ENCODE data around the gene DCAF16.
"Not testable (repeated sequence)": the region's sequence is repeated elsewhere in the genome, so short reads cannot be mapped to it uniquely, and the experiment has no call there.

DCAF16 gene

DNA sequence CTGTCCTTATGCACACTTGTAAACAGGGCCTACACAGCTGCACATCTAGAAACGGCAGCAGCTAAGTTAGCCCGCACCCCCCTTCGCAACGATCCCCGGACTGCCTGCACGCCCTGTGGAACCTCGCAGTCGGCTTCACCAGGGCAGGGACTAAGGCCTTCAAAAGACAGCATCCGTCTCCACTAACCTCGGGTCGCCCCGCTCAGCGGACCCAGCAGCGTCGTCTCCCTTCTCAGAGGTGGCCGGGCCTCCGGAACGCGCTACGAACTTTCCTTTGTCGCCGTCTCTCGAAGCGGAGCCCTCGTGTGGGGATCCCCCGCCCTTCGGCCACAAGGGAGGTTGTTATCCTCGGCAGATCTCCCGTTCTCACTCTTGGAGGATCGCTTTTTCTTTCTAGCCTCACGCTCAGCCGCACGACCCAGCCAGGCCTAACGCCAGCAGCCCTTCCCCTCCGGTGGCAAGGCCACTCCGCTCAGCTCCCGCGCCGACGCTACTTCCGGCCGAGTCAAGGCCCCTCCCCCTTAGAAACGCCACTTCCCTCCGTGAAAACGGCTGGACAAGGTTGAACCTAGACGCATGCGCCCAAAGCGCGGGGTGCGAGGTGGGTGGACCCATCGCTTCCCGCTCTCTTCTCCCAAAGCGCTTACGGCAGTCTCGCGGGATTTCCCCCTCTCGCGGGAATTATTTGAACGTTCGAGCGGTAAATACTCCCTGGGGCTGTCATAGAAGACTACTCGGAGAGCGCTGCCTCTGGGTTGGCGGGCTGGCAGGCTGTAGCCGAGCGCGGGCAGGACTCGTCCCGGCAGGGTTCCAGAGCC lies at the start of gene DCAF16, which contains the start of gene NCAPG:
Gene DCAF16 (minus strand): TSS at position 498 of the 818 bp plus-strand sequence. CDS start 6,616 bp downstream, outside the sequence.
Gene NCAPG (plus strand): TSS at position 720 of the 818 bp plus-strand sequence. CDS start 99 bp downstream, outside the sequence.
- DNase-seq = peak; percentile 99

DNA sequence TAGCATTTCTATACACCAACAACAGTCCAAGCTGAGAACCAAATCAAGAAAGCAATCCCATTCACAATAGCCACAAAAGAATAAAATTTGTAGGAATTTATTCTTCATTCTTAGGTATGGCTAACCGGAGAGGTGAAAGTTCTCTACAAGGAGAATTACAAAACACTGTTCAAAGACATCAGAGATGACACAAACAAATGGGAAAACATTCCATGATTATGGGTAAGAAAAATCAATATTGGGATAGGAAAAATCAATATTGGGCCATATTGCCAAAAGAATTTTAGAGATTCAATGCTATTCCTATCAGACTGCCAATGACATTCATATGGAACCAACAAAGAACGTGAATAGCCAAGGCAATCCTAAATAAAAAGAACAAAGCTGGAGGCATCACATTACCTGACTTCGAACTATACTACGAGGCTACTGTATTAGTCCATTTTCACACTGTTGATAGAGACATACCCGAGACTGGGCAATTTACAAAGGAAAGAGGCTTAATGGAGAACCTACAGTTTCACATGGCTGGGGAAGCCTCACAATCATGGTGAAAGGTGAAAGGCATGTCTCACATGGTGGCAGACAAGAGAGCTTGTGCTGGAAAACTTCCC lies 49.3 kb upstream of the DCAF16 start:
- DNase-seq = no peak

DNA sequence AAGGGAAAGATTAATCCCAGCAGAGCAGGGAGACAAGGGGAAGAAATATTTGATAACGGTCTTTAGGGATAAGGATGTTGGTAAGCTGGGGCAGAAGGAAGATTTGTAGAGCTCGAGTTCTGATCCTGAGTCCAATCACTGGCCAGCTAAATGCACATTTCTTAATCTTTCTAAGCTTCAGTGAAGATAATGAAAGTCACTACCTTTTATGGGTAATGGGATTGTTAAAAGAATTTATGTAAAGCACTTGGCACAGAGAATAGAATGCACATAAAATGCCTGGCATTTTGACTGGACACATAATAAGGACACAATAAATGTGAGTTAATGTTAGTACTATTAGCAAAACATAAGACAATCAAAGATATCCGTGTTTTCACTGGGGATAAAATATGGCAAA lies 43.5 kb upstream of the DCAF16 start:
- no peak for DNase-seq

DNA sequence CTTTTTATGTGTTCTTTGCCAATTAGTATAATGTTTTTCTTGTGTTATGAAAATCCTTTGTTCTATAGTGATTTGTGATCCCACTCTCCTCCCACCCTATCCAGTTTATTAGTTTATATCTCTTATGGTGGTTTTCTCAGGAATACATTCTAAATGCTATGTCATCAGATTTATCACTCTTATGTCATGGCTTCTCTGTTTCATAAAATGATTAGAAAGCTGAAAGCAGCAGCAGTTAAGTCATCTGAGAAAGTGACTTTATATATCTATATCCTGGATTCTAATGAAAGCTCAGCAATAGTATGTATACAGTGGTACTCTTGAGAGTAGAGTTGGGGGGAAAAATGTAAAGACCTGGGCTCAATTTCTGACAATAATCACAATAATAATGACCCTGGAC lies 41.4 kb upstream of the DCAF16 start:
- DNase-seq = no peak

DNA sequence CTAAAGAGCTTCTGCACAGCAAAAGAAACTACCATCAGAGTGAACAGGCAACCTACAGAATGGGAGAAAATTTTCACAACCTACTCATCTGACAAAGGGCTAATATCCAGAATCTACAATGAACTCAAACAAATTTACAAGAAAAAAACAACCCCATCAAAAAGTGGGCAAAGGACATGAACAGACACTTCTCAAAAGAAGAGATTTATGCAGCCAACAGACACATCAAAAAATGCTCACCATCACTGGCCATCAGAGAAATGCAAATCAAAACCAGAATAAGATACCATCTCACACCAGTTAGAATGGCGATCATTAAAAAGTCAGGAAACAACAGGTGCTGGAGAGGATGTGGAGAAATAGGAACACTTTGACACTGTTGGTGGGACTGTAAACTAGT lies 39.7 kb upstream of the DCAF16 start:
- DNase-seq = not testable (repeated sequence)

DNA sequence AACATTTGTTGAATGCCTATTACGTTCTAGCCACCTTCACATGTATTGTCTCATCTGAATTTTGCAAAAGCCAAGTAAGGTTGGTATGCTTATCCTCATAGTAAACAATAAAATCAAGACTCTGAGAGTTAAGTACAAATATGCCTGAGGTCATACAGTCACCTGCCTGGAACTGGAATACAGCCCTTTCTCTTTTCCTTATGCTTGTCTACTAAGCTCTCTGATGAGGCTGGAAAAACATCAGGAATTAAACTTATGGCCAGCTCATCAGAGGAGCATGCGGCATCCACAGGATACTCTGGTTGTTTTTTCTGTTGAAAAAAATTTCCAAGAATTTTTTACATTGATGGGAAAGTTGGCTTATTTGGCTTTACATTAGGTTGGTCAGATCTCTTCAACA lies 35.7 kb upstream of the DCAF16 start:
- no peak for DNase-seq

DNA sequence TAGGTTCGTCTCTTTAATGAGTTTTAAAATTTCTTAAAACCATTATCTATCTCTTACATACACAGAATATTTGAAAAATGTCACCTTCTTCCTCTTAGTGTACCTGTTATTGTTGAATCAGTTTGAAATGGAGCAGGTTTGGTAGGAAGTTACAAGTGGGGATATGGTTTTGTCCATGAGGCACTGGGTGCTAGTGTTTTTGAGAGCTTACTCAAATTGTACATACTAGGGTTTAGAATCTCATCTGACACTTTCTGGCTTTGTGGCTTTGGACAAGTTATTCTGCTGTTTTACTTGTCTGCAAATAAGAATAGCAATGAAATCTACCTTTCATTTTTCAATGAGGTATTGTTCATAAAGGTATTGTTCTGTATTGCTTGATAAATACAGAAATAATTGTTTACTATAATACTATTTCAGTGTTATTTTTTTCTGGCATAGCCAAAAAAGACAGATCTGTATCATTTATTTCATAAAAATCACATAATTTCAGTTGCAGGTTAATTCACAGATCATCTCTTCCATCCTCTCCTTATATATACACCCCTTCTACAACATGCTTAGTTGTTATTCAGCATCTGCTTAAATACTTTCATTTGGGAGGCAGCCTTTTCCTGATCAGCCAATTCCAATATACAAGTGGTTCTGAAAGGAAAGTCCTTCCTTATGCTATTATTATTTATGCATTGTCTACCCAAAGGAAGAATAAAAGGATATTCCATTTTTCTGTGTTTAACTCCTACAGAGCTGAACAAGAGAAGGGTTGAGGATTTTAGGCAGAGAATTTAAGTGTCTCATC lies 13.5 kb upstream of the DCAF16 start:
- DNase-seq = no peak

DNA sequence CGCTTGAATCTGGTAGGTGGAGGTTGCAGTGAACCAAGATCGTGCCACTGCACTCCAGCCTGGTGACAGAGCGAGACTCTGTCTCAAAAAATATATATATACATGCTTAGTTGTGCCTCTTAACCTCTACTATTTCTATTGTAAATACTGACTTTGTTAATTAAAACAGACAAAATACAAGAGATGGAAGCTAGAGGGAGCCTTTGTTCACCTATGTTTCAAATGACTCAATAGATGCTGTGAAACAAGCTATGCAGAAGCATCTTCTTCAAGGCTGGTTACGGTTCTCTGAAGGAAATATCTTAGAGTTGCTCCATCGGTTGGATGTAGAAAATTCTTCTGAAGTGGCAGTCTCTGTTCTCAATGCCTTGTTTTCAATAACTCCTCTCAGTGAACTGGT lies 6.5 kb upstream of the DCAF16 start:
- DNase-seq = peak; percentile 52

DNA sequence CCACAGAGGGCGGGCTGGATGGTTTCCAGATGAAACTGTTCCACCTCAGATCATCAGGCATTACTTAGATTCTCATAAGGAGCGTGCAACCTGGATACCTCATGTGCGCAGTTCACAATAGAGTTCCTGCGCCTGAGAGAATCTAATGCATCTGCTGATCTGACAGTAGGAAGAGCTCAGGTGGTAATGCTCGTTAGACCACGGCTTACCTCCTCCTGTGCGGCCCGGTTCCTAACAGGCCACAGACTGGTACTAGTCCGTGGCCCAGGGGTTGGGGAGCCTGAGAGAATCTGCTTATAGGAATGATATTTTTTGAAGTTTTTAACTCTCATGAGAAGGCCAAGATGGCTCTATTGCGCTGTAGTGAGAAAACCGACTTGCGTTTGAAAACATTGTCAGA lies 5.6 kb upstream of the DCAF16 start:
- no peak for DNase-seq

DNA sequence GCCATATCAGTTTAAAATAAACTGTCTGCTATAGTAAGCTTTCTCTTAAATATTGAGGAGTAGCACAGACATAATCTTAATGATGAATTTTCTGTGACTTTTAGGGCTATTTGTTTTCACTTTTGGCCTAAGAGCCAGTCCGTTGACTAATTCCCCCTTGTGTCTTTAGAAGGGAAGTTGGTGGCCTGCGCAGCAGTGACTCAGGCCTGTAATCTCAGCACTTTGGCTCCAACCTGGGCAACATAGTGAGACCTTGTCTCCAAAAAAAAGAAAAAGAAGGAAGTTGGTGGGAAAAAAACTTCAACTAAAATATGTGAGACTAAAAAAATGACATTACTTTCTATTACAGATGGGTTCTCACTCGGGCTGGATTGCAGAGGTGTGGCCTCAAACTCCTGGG lies 3.6 kb upstream of the DCAF16 start:
- DNase-seq = no peak

DNA sequence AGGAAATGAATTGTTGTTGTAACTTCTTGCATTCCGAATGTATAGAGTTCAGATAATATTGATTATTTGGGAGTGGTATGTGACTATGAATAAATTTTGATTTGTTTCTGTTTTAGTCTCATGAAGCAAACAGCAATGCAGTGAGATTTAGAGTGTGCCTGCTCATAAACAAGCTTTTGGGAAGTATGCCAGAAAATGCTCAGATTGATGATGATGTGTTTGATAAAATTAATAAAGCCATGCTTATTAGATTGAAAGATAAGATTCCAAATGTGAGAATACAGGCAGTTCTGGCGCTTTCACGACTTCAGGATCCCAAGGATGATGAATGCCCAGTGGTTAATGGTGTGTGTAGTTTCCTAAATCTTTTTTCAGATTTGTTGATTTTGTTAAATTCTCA lies 2.2 kb upstream of the DCAF16 start:
- no peak for DNase-seq

DNA sequence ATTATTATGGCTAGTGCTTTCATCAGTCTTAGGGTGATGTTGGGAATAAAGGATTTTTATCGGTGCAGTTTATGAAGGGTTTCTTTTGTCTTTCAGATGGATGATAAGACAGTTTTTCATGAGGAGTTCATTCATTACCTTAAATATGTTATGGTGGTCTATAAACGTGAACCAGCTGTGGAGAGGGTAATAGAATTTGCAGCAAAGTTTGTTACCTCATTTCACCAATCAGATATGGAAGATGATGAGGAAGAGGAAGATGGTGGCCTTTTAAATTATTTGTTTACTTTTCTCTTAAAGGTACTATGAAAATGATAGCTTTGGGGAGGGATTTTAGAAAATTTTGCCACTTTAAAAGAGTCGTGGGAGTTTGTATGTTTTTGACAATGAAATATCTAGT lies 1.6 kb upstream of the DCAF16 start:
- peak; percentile 17 for DNase-seq

DNA sequence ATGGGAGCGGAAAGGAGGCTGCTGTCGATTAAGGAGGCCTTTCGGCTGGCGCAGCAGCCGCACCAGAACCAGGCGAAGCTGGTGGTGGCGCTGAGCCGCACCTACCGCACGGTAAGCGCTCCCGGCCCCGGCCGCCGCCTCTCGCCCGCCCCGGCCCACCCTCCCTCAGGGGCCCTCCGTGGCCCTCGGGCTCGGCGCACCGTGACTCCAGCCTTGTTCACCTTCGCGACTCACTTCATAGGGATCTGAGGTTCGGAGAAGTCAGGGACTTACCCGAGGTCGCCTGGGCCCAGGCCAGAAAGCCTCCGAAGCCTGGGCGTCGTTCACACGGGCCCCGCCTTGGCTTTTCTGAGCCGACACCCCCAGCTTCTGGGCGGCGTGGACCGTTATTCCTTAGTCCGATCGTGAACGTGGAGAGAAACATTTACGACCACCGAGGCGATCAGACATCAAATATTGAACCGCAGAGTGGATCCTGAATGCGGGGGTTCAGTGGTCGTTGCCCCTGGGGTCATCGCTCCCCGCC lies 584 bp upstream of the DCAF16 start:
- DNase-seq = peak; percentile 42

DNA sequence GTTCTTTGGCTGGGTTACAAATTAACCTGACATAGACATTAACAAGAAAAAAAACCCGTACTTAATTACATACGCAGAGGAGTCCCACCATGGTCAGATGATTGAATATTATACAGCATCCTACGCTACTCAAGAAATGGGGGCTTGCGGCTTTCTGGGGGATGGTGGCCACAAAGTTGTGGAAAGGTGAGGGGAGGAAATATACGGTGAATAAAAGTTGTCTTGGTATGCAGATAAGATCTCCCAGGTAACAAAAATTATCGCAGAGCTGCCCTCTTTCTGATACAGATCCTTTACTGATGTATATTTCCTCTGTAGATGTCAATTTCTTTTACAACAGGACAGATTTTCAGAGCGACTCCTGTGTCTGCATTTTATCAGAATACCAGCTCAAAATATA lies 890 bp downstream of the DCAF16 start:
- DNase-seq = no peak

DNA sequence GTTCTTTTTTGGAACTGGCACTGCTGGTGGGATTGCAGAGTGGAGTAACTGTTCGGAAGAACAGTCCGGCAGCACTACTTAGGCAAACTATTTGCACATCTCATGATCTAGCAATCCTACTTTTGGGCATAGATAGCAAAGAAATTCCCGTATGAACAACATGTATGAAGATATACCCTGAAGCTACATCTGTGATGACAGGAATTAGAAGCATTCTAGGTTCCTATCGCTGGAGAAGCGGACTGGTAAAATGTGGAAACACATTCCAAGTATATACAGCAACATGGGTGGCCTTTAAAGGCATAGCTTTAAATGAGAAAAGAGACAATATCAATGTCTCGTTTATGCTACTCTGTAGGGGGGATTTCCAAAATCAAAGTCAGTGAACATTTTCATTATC lies 3.1 kb downstream of the DCAF16 start:
- DNase-seq = no peak

DNA sequence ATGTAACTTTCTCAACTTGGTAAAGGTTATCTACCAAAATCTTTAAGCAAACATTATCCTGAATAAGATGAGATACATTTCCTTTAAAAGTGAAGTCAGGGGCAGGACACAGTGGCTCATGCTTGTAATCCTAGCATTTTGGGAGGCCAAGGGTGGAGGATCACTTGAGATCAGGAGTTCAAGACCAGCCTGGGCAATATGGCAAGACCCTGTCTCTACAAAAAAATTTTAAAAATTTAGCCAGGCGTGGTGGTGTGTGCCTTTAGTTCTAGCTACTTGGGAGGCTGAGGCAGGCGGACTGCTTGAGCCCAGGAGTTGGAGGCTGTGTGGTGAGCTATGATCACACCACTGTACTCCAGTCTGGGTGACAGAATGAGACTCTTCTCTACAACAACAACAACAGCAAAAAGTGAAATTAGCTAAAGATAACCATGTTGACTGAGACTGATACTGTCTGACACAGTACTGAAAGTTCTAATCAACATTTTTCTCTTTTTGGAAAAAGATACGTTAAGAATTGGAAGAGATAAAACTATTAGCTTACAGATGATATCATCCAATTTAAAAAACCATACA lies 4.9 kb downstream of the DCAF16 start:
- no peak for DNase-seq

DNA sequence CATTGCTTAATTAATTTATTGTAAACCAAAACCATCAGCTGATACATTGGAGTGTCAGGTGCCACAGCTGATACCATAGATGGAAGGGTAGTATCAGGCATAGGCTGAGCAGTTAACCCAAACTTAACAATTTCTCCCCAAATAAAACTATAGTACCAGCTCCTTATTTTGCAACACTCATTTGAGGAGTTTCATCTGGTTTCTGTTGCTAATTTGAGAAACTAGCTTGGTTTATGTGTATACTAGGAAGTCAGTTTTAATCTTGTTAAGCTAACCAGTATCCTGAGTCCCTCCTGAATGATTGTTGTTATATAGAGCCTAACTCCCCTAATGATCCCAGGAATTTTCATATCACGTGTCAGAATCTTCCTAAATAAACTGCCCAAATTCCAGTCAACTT lies 12.7 kb downstream of the DCAF16 start:
- no peak for DNase-seq

DNA sequence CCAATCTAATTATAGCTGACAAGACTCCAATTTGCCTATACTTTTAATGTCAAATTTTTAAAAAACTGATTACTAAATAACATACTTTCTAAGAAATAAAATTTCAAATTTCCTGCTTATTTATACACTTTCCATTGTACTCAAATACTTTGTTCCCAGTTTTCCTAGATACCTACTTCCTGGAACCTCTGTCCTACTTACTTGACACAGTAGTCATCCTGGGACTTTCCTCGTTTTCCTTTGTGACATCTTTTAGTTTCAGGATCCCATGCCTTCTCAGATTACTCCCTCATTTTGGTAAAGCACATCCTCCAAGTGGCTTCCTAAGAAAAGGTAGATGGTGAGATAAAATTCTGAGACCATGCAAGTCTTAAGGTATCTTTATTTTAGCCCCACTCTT lies 15.8 kb downstream of the DCAF16 start:
- DNase-seq = no peak

DNA sequence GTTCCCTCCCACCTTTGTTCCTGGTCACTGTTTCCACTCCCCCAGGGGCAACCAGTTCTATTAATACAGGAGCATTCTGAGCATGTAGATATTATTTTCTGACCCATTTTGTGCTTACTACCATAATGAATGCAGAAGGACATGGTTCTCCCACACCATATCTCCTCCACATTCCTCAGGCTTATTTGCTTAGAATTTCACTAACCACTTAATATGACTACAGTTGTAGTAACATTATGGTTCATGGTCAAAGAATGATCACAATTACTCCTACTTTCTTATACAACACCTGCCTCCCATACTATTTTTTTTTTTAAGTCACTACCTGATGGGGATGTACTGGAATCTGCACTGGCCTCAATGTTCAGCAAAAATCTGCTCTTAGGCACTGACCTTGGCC lies 21.6 kb downstream of the DCAF16 start:
- DNase-seq = no peak

DNA sequence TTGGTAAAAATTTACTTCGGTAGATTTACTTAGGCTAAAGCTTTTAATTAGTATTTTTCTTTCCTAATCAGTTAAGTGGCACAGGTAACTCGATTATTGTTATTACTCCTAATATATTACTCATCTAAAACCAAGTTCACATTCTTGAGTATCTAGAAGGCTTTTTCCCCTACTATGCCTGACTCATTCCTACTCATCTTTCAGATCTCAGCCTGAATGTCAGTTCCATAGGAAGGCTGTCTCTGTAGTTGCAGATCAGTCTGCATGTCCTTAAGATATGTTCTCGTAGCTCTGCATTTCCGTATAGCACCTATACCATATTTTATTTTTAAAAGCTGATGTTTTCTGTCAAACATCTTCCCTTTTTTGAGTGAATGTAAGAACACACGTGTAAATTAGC lies 23.2 kb downstream of the DCAF16 start:
- no peak for DNase-seq

DNA sequence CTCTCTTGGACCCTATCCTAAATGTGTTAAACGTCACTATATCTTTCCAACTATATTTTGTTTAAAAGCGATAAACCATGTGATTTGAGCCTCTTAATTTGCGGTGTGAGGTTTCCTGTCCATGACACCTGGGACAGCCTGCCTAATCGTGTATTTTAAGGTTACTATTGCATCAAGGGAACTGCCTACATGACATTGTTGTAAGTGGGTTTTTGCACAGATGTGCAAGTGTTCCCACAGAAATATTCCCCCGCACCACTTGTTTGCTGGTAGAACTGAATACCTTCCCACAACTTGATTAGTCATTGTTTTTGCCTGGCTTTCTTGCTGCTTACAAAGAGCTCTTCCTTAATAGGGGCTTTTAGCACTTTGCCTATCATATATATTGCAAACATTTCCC lies 24.0 kb downstream of the DCAF16 start:
- DNase-seq = no peak

DNA sequence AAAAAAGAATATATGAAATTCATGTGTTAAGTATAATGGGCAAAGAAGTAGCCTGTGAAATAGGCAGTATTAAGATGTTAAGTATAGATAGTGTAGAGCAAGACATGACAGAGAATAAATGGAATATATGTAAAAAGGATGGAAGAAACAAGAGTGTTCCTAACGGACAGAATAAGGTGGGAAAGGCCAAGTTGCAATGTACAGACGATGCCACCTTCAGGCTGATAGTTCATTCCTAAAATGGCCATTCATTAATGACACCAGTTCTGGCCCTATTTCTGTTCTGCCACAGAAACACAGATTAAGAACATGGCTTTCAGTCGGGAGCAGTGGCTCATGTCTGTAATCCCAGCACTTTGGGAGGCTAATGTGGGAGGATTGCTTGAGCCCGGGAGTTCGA lies 24.7 kb downstream of the DCAF16 start:
- no peak for DNase-seq

Data from NCI-H1092 treated with DMSO at 0.1 percent for 48 hours (cell line).